ENCODE results near the gene CAPN8. TPM values are rescaled to one million over a fixed set of nuclear protein-coding genes. Genes with fewer than 3 reads are reported as not detected.

The CAPN8 gene
- total RNA-seq, 6 donors from 2014 or later: 40.3 to 274 (median 74.3) TPM

GRCh38 chr1:223540485-223541106 is 124.9 kb downstream of the CAPN8 start:
- no peak for ATAC-seq (ENCODE audit: low FRiP score in 2 of 2)
- Histone ChIP-seq H3K4me1 (no peaks in the 10 kb centered on the region), H3K9me3 (no peaks in the 10 kb centered on the region), H3K4me3 (no peak overlapping the region), H3K27me3 (no peaks in the 10 kb centered on the region), H3K27ac (no peak overlapping the region), H3K36me3 (no peaks in the 10 kb centered on the region)
- TF ChIP-seq CTCF (IDR thresholded peaks at IDR 0.05) (no peak), EP300 (IDR thresholded peaks at IDR 0.05) (no peak), POLR2AphosphoS5 (IDR thresholded peaks at IDR 0.05) (no peak), POLR2A (IDR thresholded peaks at IDR 0.05) (no peak)
- DNase-seq: no peak
- 86 to 88% methylated on average over 10 to 11 of the region's 11 CpGs for WGBS, 2 donors

GRCh38 chr1:223539750-223540149 is 125.8 kb downstream of the CAPN8 start:
- Histone ChIP-seq H3K4me1 (no peaks in the 10 kb centered on the region), H3K4me3 (no peak overlapping the region), H3K9me3 (no peaks in the 10 kb centered on the region), H3K36me3 (no peaks in the 10 kb centered on the region), H3K27ac (no peak overlapping the region), H3K27me3 (no peaks in the 10 kb centered on the region)
- no peak for TF ChIP-seq POLR2A (IDR thresholded peaks at IDR 0.05)
- no peak for TF ChIP-seq EP300 (IDR thresholded peaks at IDR 0.05)
- TF ChIP-seq POLR2AphosphoS5 (IDR thresholded peaks at IDR 0.05): no peak
- TF ChIP-seq CTCF (IDR thresholded peaks at IDR 0.05): no peak
- ATAC-seq (ENCODE audit: low FRiP score in 2 of 2) (no peak), DNase-seq (no peak)
- WGBS, 2 donors: 87 to 100% methylated on average over 3 of the region's 3 CpGs

GRCh38 chr1:223538981-223539380 is 126.5 kb downstream of the CAPN8 start:
- DNase-seq (peak in 1 of 2 donors; percentile 46), ATAC-seq (ENCODE audit: low FRiP score in 2 of 2) (no peak)
- H3K9me3 ChIP-seq: no peaks in the 10 kb centered on the region
- no peak overlapping the region for H3K27ac ChIP-seq
- no peaks in the 10 kb centered on the region for H3K4me1 ChIP-seq
- TF ChIP-seq POLR2AphosphoS5 (IDR thresholded peaks at IDR 0.05) (no peak), POLR2A (IDR thresholded peaks at IDR 0.05) (no peak), CTCF (IDR thresholded peaks at IDR 0.05) (no peak), EP300 (IDR thresholded peaks at IDR 0.05) (no peak)
- WGBS, 2 donors: 65 to 82% methylated on average over 5 to 7 of the region's 7 CpGs
- no peaks in the 10 kb centered on the region for H3K36me3 ChIP-seq
- no peak overlapping the region for H3K4me3 ChIP-seq
- no peaks in the 10 kb centered on the region for H3K27me3 ChIP-seq

GRCh38 chr1:223535319-223535718 is 130.2 kb downstream of the CAPN8 start:
- Histone ChIP-seq H3K4me1 (no peaks in the 10 kb centered on the region), H3K36me3 (no peaks in the 10 kb centered on the region), H3K9me3 (no peaks in the 10 kb centered on the region), H3K27me3 (no peaks in the 10 kb centered on the region), H3K4me3 (no peak overlapping the region), H3K27ac (no peak overlapping the region)
- 94 to 95% methylated on average over 5 of the region's 5 CpGs for WGBS, 2 donors
- no peak for DNase-seq
- TF ChIP-seq POLR2AphosphoS5 (IDR thresholded peaks at IDR 0.05) (no peak), EP300 (IDR thresholded peaks at IDR 0.05) (no peak), POLR2A (IDR thresholded peaks at IDR 0.05) (no peak), CTCF (IDR thresholded peaks at IDR 0.05) (no peak)
- ATAC-seq (ENCODE audit: low FRiP score in 2 of 2): no peak

- no peak overlapping the region for H3K27ac ChIP-seq
- WGBS, 2 donors: 90 to 96% methylated on average over 3 of the region's 3 CpGs
- ATAC-seq (ENCODE audit: low FRiP score in 2 of 2) (no peak), DNase-seq (no peak)
- H3K36me3 ChIP-seq: no peaks in the 10 kb centered on the region
- no peak overlapping the region for H3K4me3 ChIP-seq
- TF ChIP-seq CTCF (IDR thresholded peaks at IDR 0.05): no peak
- no peaks in the 10 kb centered on the region for H3K27me3 ChIP-seq
- no peaks in the 10 kb centered on the region for H3K9me3 ChIP-seq
- no peaks in the 10 kb centered on the region for H3K4me1 ChIP-seq
Measured at GRCh38 chr1:223534677-223535076, 130.8 kb downstream of the CAPN8 start.
